ENCODE data around the gene MTHFS.

GRCh38 chr15:79811406-79812405 lies 85.1 kb downstream of the MTHFS start:
- TF ChIP-seq CTCF (IDR thresholded peaks at IDR 0.05): no peak
- no peak for TF ChIP-seq POLR2A (IDR thresholded peaks at IDR 0.05)
